GM23248 (cell line): ENCODE measurements around the gene IFI27L1. TPM values are rescaled to one million over a fixed set of nuclear protein-coding genes. Genes with fewer than 3 reads are reported as not detected.

Experiments used
- DNase-seq: peaks from one replicate; pipeline ENCODE4 v3.0.0-alpha.2; 2015
- H2AFZ ChIP-seq: fragments of 200-600 bp; sonication (generic); 2 replicates; pipeline ENCODE4 v1.6.1; 2016; ENCODE audit warnings: antibody characterized with exemption
- H3F3A ChIP-seq: fragments of 200-600 bp; sonication (generic); 2 replicates; pipeline ENCODE4 v1.6.1; 2016; ENCODE audit warnings: mild to moderate bottlenecking, antibody characterized with exemption, mixed run types; ENCODE audit not compliant: insufficient read depth
- H3K27ac ChIP-seq: fragments of 200-600 bp; sonication (generic); 2 replicates; pipeline ENCODE4 v1.5.1; 2016; ENCODE audit warnings: mild to moderate bottlenecking
- H3K27me3 ChIP-seq: fragments of 200-600 bp; sonication (generic); replicated peaks from 2 replicates; pipeline ENCODE4 v1.6.1; 2016; ENCODE audit warnings: mild to moderate bottlenecking; ENCODE audit not compliant: insufficient read depth
- H3K36me3 ChIP-seq: fragments of 200-600 bp; sonication (generic); 2 replicates; pipeline ENCODE4 v1.6.1; 2016; ENCODE audit warnings: low read depth, mild to moderate bottlenecking
- H3K4me1 ChIP-seq: fragments of 200-600 bp; sonication (generic); 2 replicates; pipeline ENCODE4 v1.6.1; 2016; ENCODE audit warnings: mild to moderate bottlenecking; ENCODE audit not compliant: insufficient read depth
- H3K4me2 ChIP-seq: fragments of 200-600 bp; sonication (generic); one replicate; pipeline ENCODE4 v1.6.1; 2016; ENCODE audit warnings: mild to moderate bottlenecking; ENCODE audit not compliant: unreplicated experiment
- H3K4me3 ChIP-seq: fragments of 200-600 bp; sonication (generic); 2 replicates; pipeline ENCODE4 v1.5.1; 2016; ENCODE audit warnings: mild to moderate bottlenecking
- H3K79me2 ChIP-seq: fragments of 200-600 bp; sonication (generic); 2 replicates; pipeline ENCODE4 v1.6.1; 2016; ENCODE audit warnings: mild to moderate bottlenecking; ENCODE audit not compliant: insufficient read depth
- H3K9ac ChIP-seq: fragments of 200-600 bp; sonication (generic); 2 replicates; pipeline ENCODE4 v1.6.1; 2016; ENCODE audit warnings: mild to moderate bottlenecking
- H3K9me2 ChIP-seq: fragments of 200-600 bp; sonication (generic); 2 replicates; pipeline ENCODE4 v1.6.1; 2016; ENCODE audit warnings: mixed run types, mild to moderate bottlenecking, moderate library complexity; ENCODE audit not compliant: insufficient read depth
- H3K9me3 ChIP-seq: fragments of 200-600 bp; sonication (generic); one replicate; pipeline ENCODE4 v1.6.1; 2017; ENCODE audit warnings: low read depth
- H4K20me1 ChIP-seq: fragments of 200-600 bp; sonication (generic); 2 replicates; pipeline ENCODE4 v1.6.0; 2016; ENCODE audit not compliant: insufficient read depth
- EZH2 ChIP-seq: fragments of 200-600 bp; sonication (generic); IDR thresholded peaks from 2 replicates; pipeline ENCODE4 v1.6.1; 2018; ENCODE audit warnings: antibody characterized with exemption, mild to moderate bottlenecking; ENCODE audit not compliant: insufficient read depth, poor library complexity, severe bottlenecking
- EZH2phosphoT487 ChIP-seq: fragments of 200-600 bp; sonication (generic); IDR thresholded peaks from 2 replicates; pipeline ENCODE4 v1.6.1; 2018; ENCODE audit warnings: antibody characterized with exemption, moderate library complexity, mild to moderate bottlenecking, low read depth; ENCODE audit not compliant: insufficient read depth
- WGBS, 2 experiments: methylation state at CpG; one replicate each; pipeline ENCODE4 v1.1.6; 2015 to 2017; ENCODE audit warnings: low lambda C conversion rate in 2 of 2, low coverage in 1 of 2; ENCODE audit errors: missing lambda C conversion rate in 2 of 2; 5-methylcytosine and 5-hydroxymethylcytosine counted together
- in situ Hi-C: fragments of 300-500 bp; cut with MboI; formaldehyde crosslinking; loops from 2 replicates; pipeline ENCODE4 v1.15.0; 2020
- polyA plus RNA-seq: library from polyadenylated mRNA; unstranded; fragments of >200 nt; fragmentation: Nextera tagmentation; extraction: Ambion mirVana; gene quantifications from 2 replicates; pipeline ENCODE4 v1.2.1, GENCODE V29; 2016
- total RNA-seq: library from RNA; depleted of rRNA; stranded (reverse); fragments of >200 nt; shearing (Covaris generic); gene quantifications from 2 replicates; pipeline ENCODE4 v1.2.3, GENCODE V29; 2014

The IFI27L1 gene
- total and polyA plus RNA-seq, 2 experiments from 2014 or later: 13.5 to 32.6 TPM

- Histone ChIP-seq H3K4me1 (peaks cover 5% of the 10 kb centered on the region; the same call in 1 of the 2 replicates), H3K9me3 (no peaks in the 10 kb centered on the region), H3F3A (no peaks in the 10 kb centered on the region; the same call in 1 of the 2 replicates), H3K27me3 (no peaks in the 10 kb centered on the region), H3K4me2 (no peak overlapping the region), H3K4me3 (no peak overlapping the region), H2AFZ (no peak overlapping the region), H3K27ac (no peak overlapping the region), H4K20me1 (no peaks in the 10 kb centered on the region), H3K36me3 (peaks cover 9% of the 10 kb centered on the region; the same call in 1 of the 2 replicates), H3K9ac (no peak overlapping the region), H3K79me2 (no peaks in the 10 kb centered on the region), H3K9me2 (no peaks in the 10 kb centered on the region)
- in situ Hi-C loops: no loop called here
- TF ChIP-seq EZH2: no peak
- no peak for DNase-seq
- 69 to 74% methylated on average over 14 of the region's 14 CpGs for WGBS, 2 experiments
Observed at GRCh38 chr14:94043756-94044475, 37.2 kb upstream of the IFI27L1 start.

GRCh38 chr14:94044476-94045091 is 36.5 kb upstream of the IFI27L1 start:
- TF ChIP-seq EZH2 (no peak), EZH2phosphoT487 (no peak)
- Histone ChIP-seq H3F3A (no peaks in the 10 kb centered on the region; the same call in 1 of the 2 replicates), H3K9me3 (no peaks in the 10 kb centered on the region), H3K4me3 (no peak overlapping the region), H3K36me3 (peaks cover 13% of the 10 kb centered on the region; the same call in 1 of the 2 replicates), H3K9ac (no peak overlapping the region), H2AFZ (no peak overlapping the region), H4K20me1 (no peaks in the 10 kb centered on the region), H3K79me2 (no peaks in the 10 kb centered on the region), H3K9me2 (no peaks in the 10 kb centered on the region), H3K27ac (no peak overlapping the region), H3K4me1 (peaks cover 5% of the 10 kb centered on the region; the same call in 1 of the 2 replicates), H3K27me3 (no peaks in the 10 kb centered on the region), H3K4me2 (no peak overlapping the region)
- 84 to 87% methylated on average over 19 to 20 of the region's 20 CpGs for WGBS, 2 experiments
- DNase-seq: no peak
- in situ Hi-C loops: no loop called here

GRCh38 chr14:94045101-94045500 is 36.0 kb upstream of the IFI27L1 start:
- in situ Hi-C loops: no loop called here
- Histone ChIP-seq H3K9ac (no peak overlapping the region), H2AFZ (no peak overlapping the region), H3K4me1 (peaks cover 5% of the 10 kb centered on the region; the same call in 1 of the 2 replicates), H3K27ac (no peak overlapping the region), H3K36me3 (peaks cover 14% of the 10 kb centered on the region; the same call in 1 of the 2 replicates), H3K9me3 (no peaks in the 10 kb centered on the region), H3F3A (no peaks in the 10 kb centered on the region; the same call in 1 of the 2 replicates), H3K79me2 (no peaks in the 10 kb centered on the region), H3K9me2 (no peaks in the 10 kb centered on the region), H4K20me1 (no peaks in the 10 kb centered on the region), H3K4me3 (no peak overlapping the region), H3K4me2 (no peak overlapping the region), H3K27me3 (no peaks in the 10 kb centered on the region)
- DNase-seq: no peak
- WGBS, 2 experiments: 93 to 96% methylated on average over 8 of the region's 8 CpGs
- TF ChIP-seq EZH2 (no peak), EZH2phosphoT487 (no peak)

- H3K79me2 ChIP-seq: no peaks in the 10 kb centered on the region
- H3K9me2 ChIP-seq: no peaks in the 10 kb centered on the region
- no peak overlapping the region for H3K4me3 ChIP-seq
- peaks cover 20% of the 10 kb centered on the region; the same call in 1 of the 2 replicates for H3K36me3 ChIP-seq
- H3F3A ChIP-seq: no peaks in the 10 kb centered on the region; the same call in 1 of the 2 replicates
- peaks cover 5% of the 10 kb centered on the region; the same call in 1 of the 2 replicates for H3K4me1 ChIP-seq
- H4K20me1 ChIP-seq: no peaks in the 10 kb centered on the region
- no peak overlapping the region for H2AFZ ChIP-seq
- H3K4me2 ChIP-seq: no peak overlapping the region
- no peaks in the 10 kb centered on the region for H3K9me3 ChIP-seq
- H3K9ac ChIP-seq: no peak overlapping the region
- in situ Hi-C loops: no loop called here
- no peak overlapping the region for H3K27ac ChIP-seq
- DNase-seq: no peak
- TF ChIP-seq EZH2 (no peak), EZH2phosphoT487 (no peak)
- WGBS, 2 experiments: 93% methylated on average over 19 of the region's 19 CpGs
- no peaks in the 10 kb centered on the region for H3K27me3 ChIP-seq
Observed at GRCh38 chr14:94045563-94046345, 35.4 kb upstream of the IFI27L1 start.
